HCT116 (cell line): ENCODE measurements around the gene ADGRG6. TPM values are rescaled to one million over a fixed set of nuclear protein-coding genes. Genes with fewer than 3 reads are reported as not detected.

ENCODE experiments used
- ATAC-seq: fragments of 200-7000 bp; cut with Tn5 transposase; 2 replicates; pipeline ENCODE4 v1.9.1; 2020; ENCODE audit warnings: mild to moderate bottlenecking, moderate library complexity
- BruUV-seq: library from RNA; stranded (reverse); fragments of 400-500 nt; replicated peaks from 2 replicates; lab custom pipeline; 2021; lab: Mats Ljungman, UMichigan
- CTCF ChIA-PET: fragments of 300-600 bp; sonication (Branson Sonifier 250); formaldehyde crosslinking; loops from one replicate; lab custom pipeline; 2021; ENCODE audit warnings: antibody characterized with exemption; lab: Charles Lee
- POLR2A ChIA-PET: fragments of 300-600, 350-600 bp; sonication (Branson Sonifier 250); formaldehyde crosslinking; loops from one replicate; lab custom pipeline; 2021; ENCODE audit warnings: antibody characterized with exemption; lab: Charles Lee
- RAD21 ChIA-PET, 2 experiments: fragments of 300-600 bp; sonication (Branson Sonifier 250); formaldehyde crosslinking; loops; one replicate each; lab custom pipeline; 2023; ENCODE audit warnings: low total read pairs in 2 of 2; ENCODE audit not compliant: uncharacterized antibody in 2 of 2, unreplicated experiment in 2 of 2, low non-redundant PET in 1 of 2; lab: Charles Lee
- DNase-seq: peaks from one replicate; pipeline ENCODE4 v3.0.0-alpha.2; 2010; ENCODE audit warnings: low read depth, low spot score
- H2AFZ ChIP-seq: fragments of 200-600 bp; shearing (Covaris generic), sonication (generic); 2 replicates; pipeline ENCODE4 v1.6.1; 2017; ENCODE audit warnings: low read depth, mixed run types, mixed read lengths, antibody characterized with exemption, low read length; ENCODE audit not compliant: poor library complexity, severe bottlenecking
- H3K27ac ChIP-seq: 2 replicates; pipeline ENCODE4 v1.5.1; 2012; ENCODE audit warnings: low read depth, low read length
- H3K27me3 ChIP-seq: fragments of 200-600 bp; sonication (generic); 2 replicates; pipeline ENCODE4 v1.6.1; 2016; ENCODE audit warnings: mixed run types, low read length, mixed read lengths; ENCODE audit not compliant: insufficient read depth
- H3K36me3 ChIP-seq, 2 experiments: fragments of 200-500 bp in 1 of 2; fragments of 200-600 bp in 1 of 2; sonication (Bioruptor generic) in 1 of 2; sonication (generic) in 1 of 2; 2 replicates each; pipeline versions ENCODE4 v1.5.1 to v1.6.1; 2014 to 2016; ENCODE audit warnings: low read length in 2 of 2, inconsistent platforms in 1 of 2, mixed read lengths in 1 of 2, mixed run types in 1 of 2; ENCODE audit not compliant: insufficient read depth in 2 of 2, control insufficient read depth in 1 of 2
- H3K4me1 ChIP-seq, 2 experiments: fragments of 200-600 bp in 1 of 2; sonication (generic) in 1 of 2; 2 replicates each; pipeline versions ENCODE4 v1.5.1 to v1.6.1; 2012 to 2017; ENCODE audit warnings: low read length in 2 of 2, inconsistent platforms in 1 of 2, mild to moderate bottlenecking in 1 of 2, mixed read lengths in 1 of 2, mixed run types in 1 of 2, moderate library complexity in 1 of 2; ENCODE audit not compliant: insufficient read depth in 2 of 2, control insufficient read depth in 1 of 2
- H3K4me2 ChIP-seq: fragments of 200-600 bp; sonication (generic); 2 replicates; pipeline ENCODE4 v1.6.1; 2017; ENCODE audit warnings: mixed run types, low read length, mixed read lengths
- H3K4me3 ChIP-seq, 2 experiments: fragments of 200-600 bp in 1 of 2; sonication (generic) in 1 of 2; replicated peaks in 1 of 2; 2 replicates each; pipeline ENCODE4 v1.5.1; 2011 to 2016; ENCODE audit warnings: low read length in 2 of 2, control low read depth in 1 of 2, low read depth in 1 of 2, mild to moderate bottlenecking in 1 of 2, mixed read lengths in 1 of 2, mixed run types in 1 of 2
- H3K79me2 ChIP-seq: fragments of 200-600 bp; sonication (generic); 2 replicates; pipeline ENCODE4 v1.6.1; 2017; ENCODE audit warnings: mild to moderate bottlenecking, mixed run types, low read length, moderate library complexity, mixed read lengths; ENCODE audit not compliant: insufficient read depth
- H3K9ac ChIP-seq: fragments of 200-600 bp; sonication (generic); 2 replicates; pipeline ENCODE4 v1.6.1; 2016; ENCODE audit warnings: low read length, mixed read lengths
- H3K9me2 ChIP-seq: fragments of 200-600 bp; sonication (generic), shearing (Covaris generic); 2 replicates; pipeline ENCODE4 v1.6.1; 2017; ENCODE audit warnings: mixed run types, mild to moderate bottlenecking, moderate library complexity; ENCODE audit not compliant: insufficient read depth
- H3K9me3 ChIP-seq, 2 experiments: fragments of 200-500 bp in 1 of 2; fragments of 200-600 bp in 1 of 2; sonication (Bioruptor generic) in 1 of 2; sonication (generic) in 1 of 2; 2 replicates each; pipeline ENCODE4 v1.6.1; 2014 to 2017; ENCODE audit warnings: low read length in 2 of 2, mixed read lengths in 2 of 2, inconsistent platforms in 1 of 2, low read depth in 1 of 2, mild to moderate bottlenecking in 1 of 2, mixed run types in 1 of 2, moderate library complexity in 1 of 2; ENCODE audit not compliant: control insufficient read depth in 1 of 2, insufficient read depth in 1 of 2
- H4K20me1 ChIP-seq: fragments of 200-600 bp; sonication (generic), shearing (Covaris generic); 2 replicates; pipeline ENCODE4 v1.6.1; 2017; ENCODE audit warnings: mixed run types, mild to moderate bottlenecking, moderate library complexity; ENCODE audit not compliant: insufficient read depth
- ATF3 ChIP-seq: IDR thresholded peaks from 2 replicates; pipeline ENCODE4 v1.6.1; 2012
- CEBPB ChIP-seq: IDR thresholded peaks from 2 replicates; pipeline ENCODE4 v1.6.1; 2012; ENCODE audit warnings: low read depth
- EZH2 ChIP-seq: fragments of 200-600 bp; sonication (generic); IDR thresholded peaks from 2 replicates; pipeline ENCODE4 v1.6.1; 2017; ENCODE audit warnings: antibody characterized with exemption, mixed run types
- POLR2A ChIP-seq: IDR thresholded peaks from 2 replicates; pipeline ENCODE4 v1.7.0; 2011; ENCODE audit warnings: borderline replicate concordance; ENCODE audit not compliant: insufficient read depth, insufficient read length; ENCODE audit errors: extremely low read depth
- POLR2AphosphoS5 ChIP-seq: IDR thresholded peaks from 2 replicates; pipeline ENCODE4 v1.6.1; 2011; ENCODE audit warnings: mild to moderate bottlenecking, low read depth, low read length, moderate library complexity
- REST ChIP-seq: IDR thresholded peaks from 2 replicates; pipeline ENCODE4 v1.6.1; 2012; ENCODE audit warnings: low read depth
- SIN3A ChIP-seq: IDR thresholded peaks from 2 replicates; pipeline ENCODE4 v1.6.1; 2012; ENCODE audit warnings: low read depth
- SP1 ChIP-seq: IDR thresholded peaks from 2 replicates; pipeline ENCODE4 v1.6.1; 2012; ENCODE audit warnings: low read depth
- SRF ChIP-seq: IDR thresholded peaks from 2 replicates; pipeline ENCODE4 v1.6.1; 2012; ENCODE audit warnings: low read depth
- ZBTB33 ChIP-seq: IDR thresholded peaks from 2 replicates; pipeline ENCODE4 v1.6.1; 2011; ENCODE audit warnings: mild to moderate bottlenecking, low read length, moderate library complexity; ENCODE audit not compliant: insufficient replicate concordance; ENCODE audit errors: extremely low read depth
- ZFX ChIP-seq: fragments of 450-650 bp; IDR thresholded peaks from 2 replicates; pipeline ENCODE4 v1.6.1; 2017
- intact Hi-C: fragments of 100-400 bp; cut with micrococcal nuclease; formaldehyde crosslinking; loops from 2 replicates; pipeline ENCODE4 v1.10.0; 2022
- total RNA-seq: library from RNA; stranded (reverse); gene quantifications from one replicate; pipeline ENCODE4 v1.2.1, GENCODE V29; 2021; ENCODE audit not compliant: unreplicated experiment

ADGRG6 gene
- total RNA-seq, 1 experiment from 2014 or later: 67.9 TPM

GRCh38 chr6:142339113-142339512 lies 37.3 kb downstream of the ADGRG6 start (continued):
- TF ChIP-seq ZBTB33 (no peak), EZH2 (no peak), SIN3A (no peak), CEBPB (no peak), SRF (no peak), SP1 (no peak), REST (no peak), ZFX (no peak)

GRCh38 chr6:142339968-142340658 lies 38.3 kb downstream of the ADGRG6 start:
- no peaks in the 10 kb centered on the region for H3K27me3 ChIP-seq
- no peak overlapping the region for H2AFZ ChIP-seq
- no peaks in the 10 kb centered on the region for H4K20me1 ChIP-seq
- ChIA-PET CTCF (no interaction called here), RAD21 (no interaction called here), POLR2A (no interaction called here)
- no peaks in the 10 kb centered on the region for H3K9me3 ChIP-seq
- no peak overlapping the region for H3K4me2 ChIP-seq
- H3K79me2 ChIP-seq: peaks cover 70% of the 10 kb centered on the region
- H3K36me3 ChIP-seq: no peaks in the 10 kb centered on the region
- no peak overlapping the region for H3K9ac ChIP-seq
- ATAC-seq (no peak), DNase-seq (no peak)
- intact Hi-C loops: no loop called here
- H3K4me1 ChIP-seq: no peaks in the 10 kb centered on the region
- TF ChIP-seq POLR2AphosphoS5 (no peak), ATF3 (no peak), POLR2A (no peak)
- no peak overlapping the region for H3K27ac ChIP-seq
- no peak overlapping the region for H3K4me3 ChIP-seq
- no peaks in the 10 kb centered on the region for H3K9me2 ChIP-seq
- no TSS peak for BruUV-seq
